ENCODE data around the gene PSMB11.

- TF ChIP-seq POLR2A (IDR thresholded peaks at IDR 0.05; ENCODE audit: low read depth, low read length) (no peak), POLR2AphosphoS5 (IDR thresholded peaks at IDR 0.05; ENCODE audit: low read depth, low read length) (no peak), TAF1 (IDR thresholded peaks at IDR 0.05; ENCODE audit: borderline replicate concordance, low read depth, low read length) (no peak)
These were observed 38.5 kb downstream of the PSMB11 start for GRCh38 chr14:23080474-23080873.

Measured in GM12892 (cell line).